ENCODE results near the gene NHSL1. TPM values are rescaled to one million over a fixed set of nuclear protein-coding genes. Genes with fewer than 3 reads are reported as not detected.

The NHSL1 gene
- total RNA-seq, 1 donor: 17.8 TPM

- no peak overlapping the region for H3K4me3 ChIP-seq (ENCODE audit: low read depth, low read length)
- DNase-seq (ENCODE audit: low read depth): no peak
- no peak for TF ChIP-seq CTCF (IDR thresholded peaks at IDR 0.05; ENCODE audit: insufficient read depth, low read length)
Measured at GRCh38 chr6:138507977-138508675, 8.8 kb upstream of the NHSL1 start.

GRCh38 chr6:138504764-138505689 lies 5.7 kb upstream of the NHSL1 start:
- no peak overlapping the region for H3K4me3 ChIP-seq (ENCODE audit: low read depth, low read length)

GRCh38 chr6:138503881-138504680 lies 4.8 kb upstream of the NHSL1 start:
- H3K4me3 ChIP-seq (ENCODE audit: low read depth, low read length): no peak overlapping the region
- no peak for DNase-seq (ENCODE audit: low read depth)
- no peak for TF ChIP-seq CTCF (IDR thresholded peaks at IDR 0.05; ENCODE audit: insufficient read depth, low read length)

More at GRCh38 chr6:138504764-138505689, 5.7 kb upstream of the NHSL1 start:
- no peak for DNase-seq (ENCODE audit: low read depth)
- no peak for TF ChIP-seq CTCF (IDR thresholded peaks at IDR 0.05; ENCODE audit: insufficient read depth, low read length)

- no peak for TF ChIP-seq CTCF (IDR thresholded peaks at IDR 0.05; ENCODE audit: insufficient read depth, low read length)
- no peak overlapping the region for H3K4me3 ChIP-seq (ENCODE audit: low read depth, low read length)
- DNase-seq (ENCODE audit: low read depth): no peak
Measured at GRCh38 chr6:138502546-138502945, 3.3 kb upstream of the NHSL1 start.

- TF ChIP-seq CTCF (IDR thresholded peaks at IDR 0.05; ENCODE audit: insufficient read depth, low read length): no peak
- no peak for DNase-seq (ENCODE audit: low read depth)
- no peak overlapping the region for H3K4me3 ChIP-seq (ENCODE audit: low read depth, low read length)
Measured at GRCh38 chr6:138500867-138501446, 1.7 kb upstream of the NHSL1 start.

GRCh38 chr6:138500045-138500665 lies 861 bp upstream of the NHSL1 start:
- TF ChIP-seq CTCF (IDR thresholded peaks at IDR 0.05; ENCODE audit: insufficient read depth, low read length): no peak
- H3K4me3 ChIP-seq (ENCODE audit: low read depth, low read length): no peak overlapping the region
- DNase-seq (ENCODE audit: low read depth): no peak
